Type B pancreatic cell (in vitro differentiated cells): ENCODE results near the gene TMEM45A. TPM values are rescaled to one million over a fixed set of nuclear protein-coding genes. Genes with fewer than 3 reads are reported as not detected.

Experiments
- DNase-seq: peaks from one replicate; pipeline ENCODE4 v3.0.0; 2021; ENCODE audit warnings: mixed read lengths; ENCODE audit not compliant: unreplicated experiment; ENCODE audit errors: extremely low spot score
- H3K27ac Mint-ChIP-seq: 2 replicates; pipeline ENCODE4 v1.8.0; 2021; ENCODE audit warnings: mild to moderate bottlenecking, mixed read lengths
- H3K27me3 Mint-ChIP-seq: 2 replicates; pipeline ENCODE4 v1.8.0; 2021; ENCODE audit warnings: mixed read lengths
- H3K36me3 Mint-ChIP-seq: 2 replicates; pipeline ENCODE4 v1.8.0; 2021; ENCODE audit warnings: mixed read lengths
- H3K4me1 Mint-ChIP-seq: one replicate; pipeline ENCODE4 v1.8.0; 2021; ENCODE audit warnings: mixed read lengths; ENCODE audit not compliant: unreplicated experiment
- H3K4me3 Mint-ChIP-seq: 2 replicates; pipeline ENCODE4 v1.8.0; 2021; ENCODE audit warnings: mild to moderate bottlenecking, mixed read lengths
- H3K9me3 Mint-ChIP-seq: 2 replicates; pipeline ENCODE4 v1.8.0; 2021; ENCODE audit warnings: mixed read lengths
- total RNA-seq: library from RNA; stranded (reverse); gene quantifications from 2 replicates; pipeline ENCODE4 v1.2.1, GENCODE V29; 2021; ENCODE audit warnings: low replicate concordance
- TF ChIP-seq, protein P1 (sequence below): fragments of 200-600 bp; sonication (generic); conservative IDR thresholded peaks from 2 replicates; pipeline ENCODE4 v1.5.0; 2021; ENCODE audit warnings: antibody characterized with exemption, mild to moderate bottlenecking

TMEM45A gene
- total RNA-seq, 1 donor from 2014 or later: 18.4 TPM

- Mint-ChIP-seq H3K4me1 (no peaks in the 10 kb centered on the region), H3K36me3 (peaks cover 15% of the 10 kb centered on the region), H3K27me3 (peaks cover 6% of the 10 kb centered on the region), H3K9me3 (peaks cover 12% of the 10 kb centered on the region), H3K4me3 (no peak overlapping the region), H3K27ac (no peak overlapping the region)
- DNase-seq: no peak
- TF ChIP-seq, protein P1, sequence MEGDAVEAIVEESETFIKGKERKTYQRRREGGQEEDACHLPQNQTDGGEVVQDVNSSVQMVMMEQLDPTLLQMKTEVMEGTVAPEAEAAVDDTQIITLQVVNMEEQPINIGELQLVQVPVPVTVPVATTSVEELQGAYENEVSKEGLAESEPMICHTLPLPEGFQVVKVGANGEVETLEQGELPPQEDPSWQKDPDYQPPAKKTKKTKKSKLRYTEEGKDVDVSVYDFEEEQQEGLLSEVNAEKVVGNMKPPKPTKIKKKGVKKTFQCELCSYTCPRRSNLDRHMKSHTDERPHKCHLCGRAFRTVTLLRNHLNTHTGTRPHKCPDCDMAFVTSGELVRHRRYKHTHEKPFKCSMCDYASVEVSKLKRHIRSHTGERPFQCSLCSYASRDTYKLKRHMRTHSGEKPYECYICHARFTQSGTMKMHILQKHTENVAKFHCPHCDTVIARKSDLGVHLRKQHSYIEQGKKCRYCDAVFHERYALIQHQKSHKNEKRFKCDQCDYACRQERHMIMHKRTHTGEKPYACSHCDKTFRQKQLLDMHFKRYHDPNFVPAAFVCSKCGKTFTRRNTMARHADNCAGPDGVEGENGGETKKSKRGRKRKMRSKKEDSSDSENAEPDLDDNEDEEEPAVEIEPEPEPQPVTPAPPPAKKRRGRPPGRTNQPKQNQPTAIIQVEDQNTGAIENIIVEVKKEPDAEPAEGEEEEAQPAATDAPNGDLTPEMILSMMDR: no peak
Observed at GRCh38 chr3:100545371-100545770, 53.0 kb downstream of the TMEM45A start.

DNA sequence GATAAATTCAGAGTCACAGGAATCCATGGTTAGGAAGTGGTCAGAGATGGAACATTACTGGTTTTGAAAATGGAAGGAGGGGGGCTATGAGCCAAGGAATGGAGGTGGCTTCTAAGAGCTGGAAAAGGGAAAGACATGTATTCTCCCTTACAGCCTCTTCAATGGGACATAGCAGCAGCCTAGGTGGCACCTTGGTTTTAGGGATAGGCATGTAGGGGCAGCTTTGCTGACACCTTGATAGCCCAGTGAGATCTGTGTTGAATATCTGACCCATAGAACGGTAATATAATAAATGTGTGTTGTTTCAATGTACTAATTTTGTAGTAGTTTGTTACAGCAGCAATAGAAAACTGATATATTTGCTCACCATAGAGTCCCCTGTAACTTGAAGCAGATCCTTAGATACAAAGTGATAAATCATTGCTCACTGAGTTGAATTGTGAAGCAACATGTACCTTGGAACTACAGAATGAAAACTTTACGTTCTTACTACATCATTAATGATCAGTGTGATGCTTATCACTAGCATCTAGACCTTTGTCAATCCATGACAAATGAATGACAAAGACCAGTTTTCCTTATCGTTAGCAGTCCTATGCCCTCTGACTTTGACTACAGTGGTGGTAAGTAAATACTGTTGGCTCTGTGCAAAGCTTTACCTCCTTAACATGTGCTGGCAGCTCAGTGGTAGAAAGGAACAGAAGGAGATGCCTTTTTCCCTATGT is 53.8 kb downstream of the TMEM45A start:
- no peak overlapping the region for H3K4me3 Mint-ChIP-seq
- DNase-seq: no peak
- TF ChIP-seq, protein P1: no peak
- peaks cover 11% of the 10 kb centered on the region for H3K9me3 Mint-ChIP-seq
- H3K27me3 Mint-ChIP-seq: peaks cover 6% of the 10 kb centered on the region
- H3K36me3 Mint-ChIP-seq: peaks cover 11% of the 10 kb centered on the region
- no peaks in the 10 kb centered on the region for H3K4me1 Mint-ChIP-seq
- no peak overlapping the region for H3K27ac Mint-ChIP-seq

DNA sequence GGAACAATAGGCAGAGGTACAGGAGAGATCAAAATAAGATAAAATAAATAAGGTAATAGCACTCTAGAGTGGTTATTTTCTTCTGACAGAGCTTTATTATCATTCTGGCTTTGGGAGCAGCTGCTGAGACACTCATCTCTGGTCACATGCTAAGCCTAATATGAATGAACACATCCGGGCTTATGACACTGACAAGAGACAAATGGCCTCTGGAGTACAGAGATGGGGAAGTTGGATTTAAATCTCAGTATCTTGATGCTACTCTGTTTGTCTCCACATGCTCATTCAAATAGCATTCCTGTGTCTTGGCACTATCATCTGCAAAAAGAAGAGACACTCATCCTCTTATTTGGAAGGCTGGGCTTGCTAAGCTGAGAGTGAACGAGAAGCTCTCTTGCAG is 55.6 kb downstream of the TMEM45A start:
- Mint-ChIP-seq H3K4me3 (no peak overlapping the region), H3K27me3 (peaks cover 11% of the 10 kb centered on the region), H3K36me3 (peaks cover 7% of the 10 kb centered on the region), H3K4me1 (no peaks in the 10 kb centered on the region), H3K9me3 (peaks cover 3% of the 10 kb centered on the region), H3K27ac (no peak overlapping the region)
- TF ChIP-seq, protein P1: no peak
- DNase-seq: no peak

- H3K4me3 Mint-ChIP-seq: no peak overlapping the region
- H3K4me1 Mint-ChIP-seq: no peaks in the 10 kb centered on the region
- peaks cover 5% of the 10 kb centered on the region for H3K27me3 Mint-ChIP-seq
- DNase-seq: no peak
- H3K27ac Mint-ChIP-seq: no peak overlapping the region
- peaks cover 3% of the 10 kb centered on the region for H3K36me3 Mint-ChIP-seq
- peaks cover 3% of the 10 kb centered on the region for H3K9me3 Mint-ChIP-seq
- TF ChIP-seq, protein P1: no peak
Observed at GRCh38 chr3:100553618-100554372, 61.4 kb downstream of the TMEM45A start.

GRCh38 chr3:100554373-100554676 is 61.9 kb downstream of the TMEM45A start:
- Mint-ChIP-seq H3K27me3 (peaks cover 5% of the 10 kb centered on the region), H3K4me3 (no peak overlapping the region), H3K4me1 (no peaks in the 10 kb centered on the region), H3K27ac (no peak overlapping the region), H3K36me3 (peaks cover 3% of the 10 kb centered on the region), H3K9me3 (peaks cover 3% of the 10 kb centered on the region)
- TF ChIP-seq, protein P1: no peak
- no peak for DNase-seq
